Tracheal epithelial cell (primary cell): ENCODE results near the gene FAM118B. TPM values are rescaled to one million over a fixed set of nuclear protein-coding genes. Genes with fewer than 3 reads are reported as not detected.

Experiments used
- total RNA-seq: library from RNA; depleted of rRNA; stranded (reverse); fragments of >200 nt; gene quantifications from 2 replicates; pipeline ENCODE4 v1.2.1, GENCODE V29; 2014

Gene FAM118B
- total RNA-seq, result 13.6 and 30.8 TPM in 2 replicates

DNA sequence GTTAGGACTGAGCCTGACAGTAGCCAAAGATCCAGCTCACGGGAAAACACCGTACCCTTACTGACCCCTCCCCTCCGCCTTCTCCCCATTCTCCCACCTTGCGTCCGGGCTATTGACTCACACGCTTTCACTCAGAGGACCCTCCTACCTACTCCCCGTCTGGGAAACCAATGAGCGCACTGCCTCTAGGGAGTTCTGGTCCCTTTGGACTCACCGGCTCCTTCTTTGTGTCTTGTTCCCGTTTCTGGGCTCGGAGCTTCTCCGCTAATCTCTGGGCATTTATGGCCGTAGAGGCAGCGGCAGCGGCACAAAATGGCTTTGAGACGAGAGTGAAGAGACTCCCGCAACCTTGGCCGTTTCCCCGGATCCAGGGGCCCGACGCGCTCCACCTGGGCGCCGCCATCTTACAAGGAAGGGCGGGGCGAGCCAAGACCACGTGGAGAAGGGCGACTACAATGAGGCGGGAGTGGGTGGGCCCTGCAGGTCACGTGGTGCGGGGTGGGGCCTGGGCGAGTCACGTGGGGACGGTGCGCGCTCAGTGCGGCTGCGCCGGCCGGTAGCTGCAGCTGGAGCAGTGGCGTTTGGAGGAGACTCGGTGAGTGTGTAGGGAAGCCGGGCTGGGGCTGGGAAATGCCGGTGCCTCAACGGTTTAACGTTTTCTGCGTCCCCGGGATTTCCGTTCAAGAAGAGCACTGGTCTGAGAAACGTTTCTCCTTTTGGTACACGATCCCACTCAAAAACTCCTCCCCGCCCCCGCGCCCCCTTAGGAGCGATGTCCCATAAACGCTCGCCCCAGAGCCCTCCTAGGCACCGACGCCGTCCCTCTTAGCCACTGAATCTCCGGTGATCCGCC lies at the start of gene FAM118B, which contains the start of gene RPUSD4:
FAM118B (plus strand) TSS at position 547 of the 853 bp plus-strand sequence. CDS start 23,220 bp downstream, outside the sequence.
RPUSD4 (minus strand) TSS at position 415 of the 853 bp plus-strand sequence; CDS start at position 403, 12 bp downstream.

GRCh38 chr11:126268708-126269579 lies 57.4 kb downstream of the FAM118B start, which contains the start of the genes FOXRED1 and SRPRA:
TSS of gene FOXRED1 (plus strand) at chr11:126269154. CDS start at chr11:126269207, 53 bp downstream.
TSS of gene SRPRA (minus strand) at chr11:126268895. CDS start at chr11:126268804, 91 bp downstream.

GRCh38 chr11:126282736-126283591 lies 71.4 kb downstream of the FAM118B start, which contains the start of gene TIRAP:
TSS of gene TIRAP (plus strand) at chr11:126283093. CDS start at chr11:126290895, 7,802 bp downstream.

GRCh38 chr11:126303623-126304456 lies 92.3 kb downstream of the FAM118B start, which contains the start of gene DCPS:
TSS of gene DCPS (plus strand) at chr11:126304060. CDS start at chr11:126304081, 21 bp downstream.

Other genes with a start within 250 kb of the FAM118B start
- 1.5 and 2.9 TPM in 2 replicates for gene CDON, start 148.9 kb upstream of the FAM118B start, total RNA-seq
- gene RPUSD4, start 132 bp upstream of the FAM118B start, total RNA-seq, result 25.5 and 31.5 TPM in 2 replicates
- 27.7 and 29.4 TPM in 2 replicates for gene SRPRA, start 57.1 kb downstream of the FAM118B start, total RNA-seq
- 3.8 and 10.6 TPM in 2 replicates for gene FOXRED1, start 57.4 kb downstream of the FAM118B start, total RNA-seq
- gene TIRAP, start 71.3 kb downstream of the FAM118B start, total RNA-seq, result 1.2 and 1.9 TPM in 2 replicates
- 6.7 and 10.7 TPM in 2 replicates for gene DCPS, start 92.3 kb downstream of the FAM118B start, total RNA-seq
- 15.4 and 18.5 TPM in 2 replicates for gene ST3GAL4, start 143.9 kb downstream of the FAM118B start, total RNA-seq